ENCODE measurements around the gene IVNS1ABP.

GRCh38 chr1:185262151-185262550 is 54.9 kb downstream of the IVNS1ABP start:
- no peak for TF ChIP-seq EP300 (IDR thresholded peaks at IDR 0.05)
- TF ChIP-seq CTCF (IDR thresholded peaks at IDR 0.05), result no peak
- TF ChIP-seq POLR2A (IDR thresholded peaks at IDR 0.05), result no peak
